EL (cell line): ENCODE data around the gene C5AR1.
"Not testable (repeated sequence)": the region's sequence is repeated elsewhere in the genome, so short reads cannot be mapped to it uniquely, and the experiment has no call there.

Experiments
- DNase-seq: peaks from one replicate; pipeline ENCODE4 v3.0.0-alpha.2; 2016

Gene C5AR1

DNA sequence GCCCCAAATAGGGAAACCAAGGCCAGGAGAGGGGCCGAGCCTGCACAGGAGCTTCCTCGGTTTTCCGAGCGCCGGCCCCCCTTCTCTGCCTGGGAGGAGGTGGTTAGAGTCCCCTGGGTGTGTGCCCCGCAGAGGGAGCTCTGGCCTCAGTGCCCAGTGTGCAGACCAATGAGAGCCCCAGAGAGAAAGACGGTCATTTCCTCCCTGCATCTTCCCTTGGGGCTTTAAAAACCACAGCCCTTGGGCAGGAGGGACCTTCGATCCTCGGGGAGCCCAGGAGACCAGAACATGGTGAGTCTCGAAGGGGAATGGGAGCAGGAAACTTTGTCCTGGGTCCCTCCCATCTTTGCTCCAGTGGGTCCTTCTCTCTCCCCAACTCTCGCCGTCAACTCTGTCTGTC is at the start of gene C5AR1:
Gene C5AR1 (plus strand): TSS at position 254 of the 400 bp plus-strand sequence. CDS start 35 bp downstream, at position 289.
- no peak for DNase-seq

DNA sequence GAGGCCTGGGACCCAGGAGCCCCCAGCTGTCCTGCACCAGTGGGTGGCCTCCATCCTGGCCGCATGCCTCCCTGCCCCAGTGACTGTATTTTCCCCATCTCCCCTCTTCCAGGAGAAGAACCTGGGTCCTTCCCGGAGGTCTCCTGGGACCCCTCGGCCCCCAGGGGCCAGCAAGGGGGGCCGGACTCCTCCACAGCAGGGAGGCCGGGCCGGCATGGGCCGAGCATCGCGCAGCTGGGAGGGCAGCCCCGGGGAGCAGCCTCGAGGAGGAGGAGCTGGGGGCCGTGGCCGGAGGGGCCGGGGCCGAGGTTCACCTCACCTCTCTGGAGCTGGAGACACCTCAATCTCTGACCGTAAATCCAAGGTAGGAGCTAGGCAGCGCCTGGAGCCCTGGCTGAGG is 49.2 kb upstream of the C5AR1 start:
- no peak for DNase-seq

DNA sequence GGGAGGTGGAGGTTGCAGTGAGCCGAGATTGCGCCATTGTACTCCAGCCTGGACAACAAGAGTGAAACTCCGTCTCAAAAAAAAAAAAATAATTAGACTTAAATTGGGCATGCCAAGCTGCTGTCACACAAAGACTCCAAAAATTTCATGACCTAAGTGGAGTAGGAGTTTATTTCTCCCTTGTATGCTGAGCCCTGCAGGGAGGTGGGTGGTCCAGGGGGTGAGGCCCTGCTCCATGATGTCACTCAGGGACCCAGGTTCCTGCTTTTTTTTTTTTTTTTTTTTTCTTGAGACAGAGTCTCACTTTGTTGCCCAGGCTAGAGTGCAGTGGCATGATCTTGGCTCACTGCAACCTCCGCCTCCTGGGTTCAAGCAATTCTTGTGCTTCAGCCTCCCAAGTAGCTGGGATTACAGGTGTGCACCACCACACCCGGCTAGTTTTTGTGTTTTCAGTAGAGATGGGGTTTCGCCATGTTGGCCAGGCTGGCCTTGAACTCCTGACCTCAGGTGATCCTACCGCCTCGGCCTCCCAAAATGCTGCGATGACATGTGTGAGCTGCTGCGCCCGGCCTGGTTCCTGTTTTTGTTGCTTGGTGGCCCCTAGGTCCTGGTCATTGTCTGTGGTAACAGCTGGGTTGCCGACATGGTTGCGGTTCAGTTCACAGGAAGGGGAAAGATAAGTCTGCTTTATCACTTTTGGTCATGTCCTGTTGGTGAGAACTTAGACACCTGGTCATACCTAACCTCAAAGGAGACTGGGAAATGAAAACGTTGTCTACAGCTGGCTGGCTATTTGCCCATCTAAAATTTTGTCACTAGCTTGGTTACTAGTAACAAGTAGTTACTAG is 47.5 kb upstream of the C5AR1 start:
- not testable (repeated sequence) for DNase-seq

DNA sequence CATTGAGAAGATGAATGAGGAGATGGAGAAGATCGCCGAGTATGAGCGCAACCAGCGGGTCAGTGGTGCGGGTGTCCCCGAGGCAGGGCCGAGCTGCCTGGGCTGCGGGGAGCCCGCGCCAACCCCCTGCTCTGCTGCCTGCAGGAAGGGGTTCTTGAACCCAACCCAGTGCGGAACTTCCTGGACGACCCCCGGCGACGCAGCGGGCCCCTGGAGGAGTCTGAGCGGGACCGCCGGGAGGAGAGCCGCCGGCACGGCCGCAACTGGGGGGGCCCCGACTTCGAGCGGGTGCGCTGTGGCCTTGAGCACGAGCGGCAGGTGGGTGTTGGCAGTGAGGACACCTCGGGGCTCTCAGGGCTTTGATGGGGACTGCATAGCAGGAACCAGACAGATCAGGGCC is 45.0 kb upstream of the C5AR1 start:
- no peak for DNase-seq

DNA sequence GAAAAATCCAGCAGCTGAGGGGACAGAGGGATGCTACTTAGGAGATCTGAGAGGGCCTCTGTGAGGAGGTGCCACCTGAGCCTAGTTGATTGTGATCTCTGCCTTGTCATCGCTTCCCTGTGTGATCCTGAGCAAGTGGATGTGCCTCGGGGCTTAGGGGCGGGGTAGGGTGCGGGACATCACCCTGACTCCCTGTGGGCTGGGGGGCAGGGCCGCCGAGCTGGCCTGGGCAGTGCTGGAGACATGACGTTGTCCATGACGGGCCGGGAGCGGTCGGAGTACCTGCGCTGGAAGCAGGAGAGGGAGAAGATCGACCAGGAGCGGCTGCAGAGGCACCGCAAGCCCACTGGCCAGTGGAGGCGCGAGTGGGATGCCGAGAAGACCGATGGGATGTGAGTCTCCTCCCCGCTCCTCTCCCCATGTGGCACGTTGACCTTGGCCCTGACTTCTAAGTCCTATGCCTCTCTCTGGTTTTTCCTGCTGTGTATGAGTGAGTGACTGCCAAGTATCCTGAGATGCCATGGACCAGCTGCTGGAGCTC is 43.2 kb upstream of the C5AR1 start:
- no peak for DNase-seq

DNA sequence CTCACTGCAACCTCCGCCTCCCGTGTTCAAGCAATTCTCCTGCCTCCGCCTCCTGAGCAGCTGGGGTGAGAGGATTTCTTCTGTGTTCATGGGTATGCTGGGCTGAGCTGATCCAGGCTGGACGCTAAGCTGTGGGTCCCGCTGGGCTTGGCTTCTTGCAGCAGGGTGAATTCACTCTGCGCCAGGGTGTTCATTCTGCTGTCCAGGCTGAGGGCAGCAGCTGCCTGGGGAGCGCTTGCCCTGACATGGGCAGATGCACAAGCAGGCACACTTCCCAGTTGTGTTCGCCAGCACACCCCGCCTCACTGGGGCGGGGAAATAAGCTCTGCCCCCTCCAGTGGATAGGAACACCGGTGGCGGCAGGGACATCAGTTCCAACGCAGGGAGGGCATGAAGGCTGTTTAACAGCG is 42.3 kb upstream of the C5AR1 start:
- no peak for DNase-seq

DNA sequence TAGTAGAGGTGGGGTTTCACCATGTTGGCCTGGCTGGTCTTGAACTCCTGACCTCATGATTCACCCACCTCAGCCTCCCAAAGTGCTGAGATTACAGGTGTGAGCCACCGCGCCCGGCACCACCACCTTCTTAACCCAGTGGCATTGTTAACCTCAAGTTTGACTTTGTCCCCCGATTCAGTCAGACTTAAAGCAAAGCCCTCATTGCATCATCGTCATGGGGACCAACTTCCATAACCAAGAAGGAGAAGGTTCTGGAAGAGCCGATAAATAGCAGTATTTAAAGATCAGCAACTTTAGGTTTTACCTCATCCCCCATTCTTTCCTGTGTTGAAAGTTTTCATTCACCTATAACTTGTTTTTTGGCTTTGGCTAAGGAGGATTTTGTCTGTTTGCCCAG is 41.6 kb upstream of the C5AR1 start:
- no peak for DNase-seq

DNA sequence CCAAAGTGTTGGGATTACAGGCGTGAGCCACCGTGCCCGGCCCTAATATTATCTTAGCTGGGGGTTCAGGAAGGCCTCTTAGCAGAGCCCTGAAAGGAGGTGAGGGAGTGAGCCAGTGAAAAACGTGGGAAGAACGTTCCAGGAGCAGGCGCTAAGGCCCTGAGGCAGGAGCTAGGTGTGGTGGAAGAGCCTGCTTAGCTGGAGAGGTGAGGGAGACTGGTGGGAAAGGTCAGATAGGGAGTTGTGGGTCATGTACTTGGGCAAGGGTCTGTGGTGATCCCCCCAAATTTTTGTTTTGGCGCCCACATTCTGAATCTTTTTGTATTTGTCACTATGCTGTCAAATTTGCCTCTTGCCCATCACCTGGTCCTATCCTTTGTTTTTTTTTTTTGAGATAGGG is 40.1 kb upstream of the C5AR1 start:
- no peak for DNase-seq

DNA sequence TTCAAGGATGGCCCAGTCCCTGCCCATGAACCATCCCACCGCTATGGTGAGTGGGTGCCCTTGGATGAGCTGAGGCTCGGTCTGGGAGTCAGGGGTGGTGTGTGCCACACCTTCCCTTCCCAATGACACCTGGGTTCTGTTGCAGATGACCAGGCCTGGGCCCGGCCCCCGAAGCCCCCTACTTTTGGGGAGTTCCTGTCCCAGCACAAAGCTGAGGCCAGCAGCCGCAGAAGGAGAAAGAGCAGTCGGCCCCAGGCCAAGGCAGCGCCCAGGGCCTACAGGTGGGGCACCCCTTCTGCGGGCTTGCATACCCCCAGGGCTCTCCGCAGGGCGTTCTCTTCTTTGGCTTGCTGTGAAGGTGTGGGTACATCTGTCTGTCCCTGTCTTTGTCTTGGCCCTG is 39.3 kb upstream of the C5AR1 start:
- DNase-seq, result no peak

DNA sequence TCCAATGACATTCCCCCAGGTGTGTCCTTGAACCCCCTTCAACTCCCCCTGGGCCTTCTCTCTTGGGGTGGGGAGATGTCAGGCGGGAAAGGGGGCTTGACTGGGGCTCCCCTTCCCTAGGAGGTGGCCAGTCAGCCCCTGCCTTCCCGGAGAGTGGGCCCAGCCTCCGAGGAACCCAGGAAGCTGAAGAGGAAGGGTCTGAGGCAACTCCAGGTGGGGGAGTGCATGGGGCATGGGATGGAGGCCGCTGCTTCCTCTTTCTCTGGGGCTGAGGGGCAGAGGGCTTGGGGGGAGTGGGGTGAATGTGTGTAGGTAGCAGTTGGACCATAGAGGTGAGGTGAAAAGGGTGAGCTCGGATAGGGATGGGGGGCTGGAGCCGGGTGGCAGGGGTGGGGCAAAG is 37.7 kb upstream of the C5AR1 start:
- no peak for DNase-seq

DNA sequence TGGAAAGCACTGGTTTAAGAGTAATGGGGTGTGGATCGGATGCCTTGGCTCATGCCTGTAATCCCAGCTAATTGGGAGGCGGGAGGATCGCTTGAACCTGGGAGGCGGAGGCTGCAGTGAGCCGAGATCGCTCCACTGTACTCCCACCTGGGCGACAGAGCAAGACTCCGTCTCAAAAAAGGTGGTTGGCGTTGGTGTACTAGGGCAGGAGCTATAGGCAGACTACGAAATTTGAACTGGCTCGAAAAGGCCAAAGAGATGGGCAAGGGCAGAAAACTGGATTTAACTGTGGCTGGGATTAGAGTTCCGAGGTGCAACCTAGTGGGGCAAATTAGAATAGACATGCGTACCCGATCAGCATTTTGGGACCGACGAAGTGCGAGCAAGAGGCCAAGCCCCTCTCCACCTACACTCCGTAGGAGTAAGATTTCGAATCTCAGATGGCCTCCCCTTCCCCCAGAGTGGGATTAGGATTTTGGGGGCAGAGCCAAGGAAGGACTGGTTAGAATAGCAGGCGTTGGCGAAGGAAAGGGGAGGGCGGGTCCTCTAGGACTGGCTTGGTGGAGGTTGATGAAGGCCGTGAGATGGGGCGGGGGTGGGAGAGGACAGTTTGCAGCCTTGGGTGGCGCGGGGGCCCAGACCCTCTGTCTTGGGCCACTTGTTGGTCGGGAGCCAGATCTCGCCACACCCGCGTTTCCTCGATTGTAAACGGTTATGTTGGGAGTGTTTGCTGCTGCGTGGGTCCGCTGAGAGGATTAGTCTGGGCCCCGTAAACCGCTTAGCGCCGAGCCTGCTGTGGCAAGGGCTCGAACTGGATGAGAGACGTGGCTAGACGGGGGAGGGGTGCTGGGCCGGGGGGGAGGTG is 37.0 kb upstream of the C5AR1 start:
- peak; percentile 25 for DNase-seq

DNA sequence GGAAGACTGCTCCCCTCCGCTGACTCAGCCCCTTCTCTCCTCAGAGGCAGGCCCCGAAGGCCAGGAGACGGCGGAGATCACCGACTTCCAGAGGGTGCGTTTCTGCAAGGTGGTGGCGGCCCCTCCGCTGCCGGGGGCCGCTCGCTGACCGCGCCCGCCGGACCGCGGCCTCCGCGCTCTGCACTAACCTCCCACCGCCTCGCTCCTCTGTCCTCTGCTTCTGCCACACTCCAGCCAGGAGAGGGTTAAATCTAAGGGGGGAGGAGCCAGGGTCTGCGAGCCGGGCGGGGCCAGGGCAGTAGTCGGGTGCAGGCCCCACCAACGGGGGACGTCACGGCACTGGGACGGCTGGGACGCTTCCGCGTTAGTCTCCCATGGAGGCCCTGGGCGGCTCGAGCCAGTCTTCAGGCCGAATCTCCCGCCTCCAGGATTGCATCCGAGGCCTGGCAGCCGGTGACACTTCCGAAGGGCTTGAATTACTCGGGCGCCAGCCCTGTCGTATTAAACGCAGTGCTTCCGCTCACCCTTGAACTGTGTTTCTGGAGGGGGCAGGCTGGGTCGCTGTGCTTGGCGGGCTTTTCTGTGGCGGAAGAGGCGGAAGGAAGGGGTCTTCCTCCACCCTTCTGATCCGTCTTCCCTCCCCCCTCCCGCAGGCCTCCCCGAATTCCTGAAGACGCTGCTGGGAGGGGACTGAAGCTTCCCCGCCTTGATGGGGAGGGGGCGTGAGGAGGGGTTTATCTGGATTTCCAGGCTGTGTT is 36.2 kb upstream of the C5AR1 start:
- peak; percentile 95 for DNase-seq

DNA sequence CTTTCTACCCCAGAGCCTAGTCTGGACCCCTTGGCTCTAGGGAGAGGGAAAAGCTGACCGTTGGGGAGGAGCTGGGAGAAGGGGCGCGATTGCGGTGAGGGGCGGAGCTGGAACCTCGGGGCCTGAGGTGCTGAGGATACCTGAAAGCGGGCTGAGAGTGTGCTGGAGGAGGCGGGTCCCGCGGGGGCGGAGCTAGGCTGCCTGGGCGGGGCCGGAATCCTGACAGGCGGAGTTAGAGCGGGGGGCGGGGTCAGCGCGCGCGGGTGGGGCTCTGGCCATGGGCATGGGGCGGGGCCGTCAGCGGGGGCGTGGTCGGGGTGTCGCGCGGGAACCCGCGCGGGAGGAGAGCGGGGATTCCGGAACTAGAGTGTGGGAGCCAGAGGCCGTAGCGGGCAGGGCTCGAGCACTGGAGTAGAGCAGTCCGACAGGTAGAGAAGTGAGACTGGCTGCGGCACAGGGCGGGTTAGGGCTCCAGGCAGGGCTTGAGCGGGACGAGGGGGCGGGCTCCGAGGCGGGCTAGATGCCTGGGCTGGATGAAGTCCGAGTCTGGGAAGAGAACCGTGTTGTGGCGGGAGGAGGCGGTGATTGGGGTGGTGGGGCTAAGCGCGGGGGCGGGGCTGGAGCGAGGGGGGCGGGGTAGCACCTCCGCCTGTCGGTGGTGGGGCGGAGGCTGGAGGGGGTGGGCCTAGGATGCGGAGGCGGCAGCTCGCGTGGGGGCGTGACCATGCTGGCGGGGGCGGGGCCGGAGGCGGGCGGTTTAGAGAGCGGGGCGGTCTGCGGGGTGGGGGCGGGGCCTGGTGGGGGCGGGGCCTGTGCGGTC is 35.4 kb upstream of the C5AR1 start, which contains the start of gene INAFM1:
Gene INAFM1 (plus strand): TSS at position 815 of the 820 bp plus-strand sequence. CDS start 35 bp downstream, outside the sequence.
- DNase-seq, result peak; percentile 93

DNA sequence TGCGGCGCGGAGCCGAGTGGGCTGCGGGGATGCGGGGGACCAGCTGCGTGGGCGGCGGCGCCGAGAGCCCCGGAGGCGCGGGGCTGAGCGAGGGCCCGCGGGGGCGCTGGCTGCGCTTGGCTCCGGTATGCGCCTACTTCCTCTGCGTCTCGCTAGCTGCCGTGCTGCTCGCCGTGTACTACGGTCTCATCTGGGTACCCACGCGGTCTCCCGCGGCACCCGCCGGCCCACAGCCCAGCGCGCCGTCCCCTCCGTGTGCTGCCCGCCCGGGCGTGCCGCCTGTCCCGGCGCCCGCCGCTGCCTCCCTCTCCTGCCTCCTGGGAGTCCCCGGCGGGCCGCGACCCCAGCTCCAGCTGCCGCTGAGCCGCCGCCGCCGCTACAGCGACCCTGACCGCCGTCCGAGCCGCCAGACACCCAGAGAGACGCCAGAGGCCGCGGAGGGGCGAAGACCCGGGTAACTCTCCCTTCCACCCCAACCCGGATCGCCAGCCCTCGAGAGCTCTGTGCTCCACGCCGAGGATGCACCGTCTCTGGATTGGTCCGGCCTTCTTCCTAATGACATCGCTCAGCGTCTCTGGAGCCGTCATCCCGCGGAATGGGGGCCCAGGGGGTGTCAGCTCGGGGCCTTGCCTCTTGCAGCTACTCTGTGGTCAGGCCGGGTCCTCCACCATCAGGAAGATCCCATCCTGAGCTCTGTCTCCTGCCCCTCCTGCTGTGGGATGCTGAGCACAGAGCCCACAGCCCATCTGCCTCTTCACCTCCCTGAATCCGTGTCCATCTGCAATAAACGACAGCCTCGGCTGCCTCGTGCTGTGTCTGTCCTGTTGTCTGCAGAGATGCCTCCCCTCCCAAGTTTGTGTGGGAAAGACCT is 34.5 kb upstream of the C5AR1 start:
- DNase-seq, result no peak

DNA sequence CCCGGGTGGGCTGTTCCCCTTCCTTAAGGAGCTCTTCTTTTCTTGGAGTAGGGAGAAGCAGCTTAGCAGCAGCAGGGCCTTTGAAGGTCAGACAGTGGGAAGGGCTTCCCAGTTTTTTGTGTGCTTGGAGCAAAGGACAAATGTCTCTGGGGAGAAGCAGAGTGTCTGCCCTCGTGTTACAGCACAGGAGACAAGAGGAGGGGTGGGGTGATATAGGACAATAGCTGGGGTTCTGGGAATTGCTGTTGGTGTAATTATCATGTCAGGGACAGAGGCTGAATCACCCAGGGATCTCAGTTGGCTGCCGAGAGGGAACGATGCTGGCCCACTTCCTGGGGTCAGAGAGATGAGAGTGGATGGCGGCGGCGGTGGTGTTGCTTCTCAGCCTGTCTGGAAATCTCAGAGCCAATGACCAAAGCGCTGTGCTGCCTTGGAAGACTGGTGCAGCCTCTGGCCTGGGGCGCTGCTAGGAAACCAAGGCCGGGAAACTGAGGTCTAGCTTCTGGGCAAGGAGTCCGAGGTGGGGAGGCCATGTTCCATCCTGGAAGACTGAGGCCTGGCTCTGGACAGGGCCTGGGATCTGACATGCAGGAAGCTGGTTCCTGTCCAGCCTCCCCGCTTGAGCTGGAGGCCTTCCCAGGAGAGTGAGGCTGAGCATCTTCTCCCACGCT is 33.7 kb upstream of the C5AR1 start:
- peak; percentile 27 for DNase-seq

DNA sequence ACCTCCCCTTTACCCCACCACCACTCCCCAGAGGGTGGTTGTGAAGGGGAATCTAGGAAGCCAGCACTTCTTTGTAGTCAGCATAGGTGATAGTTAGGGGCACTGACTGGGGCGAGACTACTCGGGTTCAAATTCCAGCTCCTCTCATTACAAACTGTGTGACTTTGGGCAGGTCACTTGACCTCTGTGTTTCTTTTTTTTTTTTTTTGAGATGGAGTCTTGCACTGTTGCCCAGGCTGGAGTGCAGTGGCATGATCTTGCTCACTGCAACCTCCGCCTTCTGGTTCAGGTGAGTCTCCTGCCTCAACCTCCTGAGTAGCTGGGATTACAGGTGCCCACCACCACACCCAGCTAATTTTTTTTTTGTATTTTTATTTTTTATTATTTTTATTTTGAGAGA is 33.1 kb upstream of the C5AR1 start:
- DNase-seq, result not testable (repeated sequence)

DNA sequence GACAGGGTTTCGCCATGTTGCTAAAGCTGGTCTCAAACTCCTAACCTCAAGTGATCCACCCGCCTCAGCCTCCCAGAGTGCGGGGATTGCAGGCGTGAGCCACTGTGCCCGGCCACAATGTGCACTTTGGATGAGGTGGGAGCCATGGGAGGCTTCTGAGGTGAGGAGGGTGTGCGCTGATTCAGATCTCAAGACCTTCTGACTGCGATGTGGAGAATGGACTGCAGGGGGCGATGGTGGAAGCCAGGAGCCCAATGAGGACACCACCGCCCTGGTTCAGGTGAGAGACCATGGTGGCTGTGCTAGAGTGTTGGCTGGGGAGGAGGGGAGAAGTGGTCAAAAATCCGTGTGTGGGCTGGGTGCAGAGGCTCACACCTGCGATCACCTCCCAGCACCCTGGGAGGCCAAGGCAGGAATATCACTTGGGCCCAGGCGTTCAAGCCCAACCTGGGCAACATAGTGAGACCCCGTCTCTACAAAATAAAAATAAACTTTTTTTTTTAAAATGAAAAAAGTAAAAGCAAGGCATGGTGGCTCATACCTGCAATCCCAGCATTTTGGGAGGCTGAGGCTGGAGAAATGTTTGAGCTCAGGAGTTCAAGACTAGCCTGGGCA is 29.4 kb upstream of the C5AR1 start:
- peak; percentile 30 for DNase-seq

DNA sequence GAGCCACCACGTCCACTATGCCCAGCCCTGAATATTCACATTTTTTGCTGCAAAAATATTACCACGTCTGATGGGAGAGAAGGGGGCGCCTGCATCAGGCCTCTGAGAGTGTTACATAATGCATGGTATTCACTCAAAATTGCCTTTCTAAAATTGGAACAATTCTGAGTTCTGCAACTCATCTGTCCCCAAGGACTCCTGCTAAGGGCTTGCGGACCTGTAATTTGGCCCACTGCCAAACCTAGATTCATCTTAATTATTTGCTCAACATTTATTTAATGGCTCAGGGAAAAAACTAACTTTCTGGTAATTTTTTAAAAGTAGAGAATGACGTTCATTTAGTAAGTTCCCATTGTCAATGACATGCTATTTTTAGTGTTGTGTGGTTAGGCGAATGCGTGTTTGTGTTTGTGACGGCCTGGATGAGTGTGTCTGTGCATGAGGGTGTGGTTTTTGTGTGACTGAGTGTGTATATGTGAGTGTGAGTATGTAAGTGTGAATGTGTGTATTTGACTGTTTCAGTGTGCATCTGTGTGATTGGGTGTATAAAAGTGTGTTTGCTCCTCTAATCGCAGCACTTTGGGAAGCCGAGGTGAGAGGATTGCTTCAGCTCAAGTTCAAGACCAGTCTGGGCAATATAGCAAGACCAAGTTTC is 26.1 kb upstream of the C5AR1 start:
- DNase-seq, result no peak

DNA sequence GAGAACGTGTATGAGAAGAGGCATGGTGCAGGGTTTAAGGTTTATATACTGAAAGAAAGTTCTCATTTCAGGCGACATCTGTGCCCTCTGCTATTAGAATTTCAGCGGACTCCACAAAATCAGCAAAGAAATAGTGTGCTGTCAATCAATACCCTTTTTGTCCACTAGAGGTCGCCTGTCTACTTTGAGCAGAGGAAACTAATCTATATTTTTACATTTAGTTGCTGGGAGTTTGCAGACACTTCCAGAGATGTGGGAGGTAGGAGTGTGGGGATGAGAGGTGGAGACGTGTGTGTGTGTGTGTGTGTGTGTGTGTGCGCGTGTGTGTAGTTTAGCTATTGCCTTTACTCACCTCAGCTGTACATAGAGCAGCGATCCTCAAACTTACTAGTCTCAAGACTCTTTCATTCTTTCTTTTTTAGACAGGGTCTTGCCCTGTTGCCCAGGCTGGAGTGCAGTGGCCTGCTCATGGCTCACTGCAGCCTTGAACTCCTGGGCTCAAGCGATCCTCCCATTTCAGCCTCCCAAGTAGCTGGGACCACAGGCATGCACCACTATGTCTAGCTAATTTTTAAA is 25.2 kb upstream of the C5AR1 start:
- peak; percentile 61 for DNase-seq
